HL-60 (cell line): ENCODE measurements around the gene RBM28.

Experiments used
- DNase-seq, 2 experiments: peaks; one replicate each; pipeline ENCODE4 v3.0.0-alpha.2; 2010 to 2020; ENCODE audit warnings: low read depth in 1 of 2, low spot score in 1 of 2
- H3K27ac ChIP-seq: fragments of 250-450 bp; sonication (Bioruptor Pico); replicated peaks from 2 replicates; pipeline ENCODE4 v1.5.1; 2020; ENCODE audit warnings: mild to moderate bottlenecking, moderate library complexity
- H3K27me3 ChIP-seq: fragments of 250-450 bp; sonication (Bioruptor Pico); 2 replicates; pipeline ENCODE4 v1.5.1; 2021; ENCODE audit warnings: mild to moderate bottlenecking, moderate library complexity; ENCODE audit not compliant: insufficient read depth, poor library complexity, severe bottlenecking
- H3K4me3 ChIP-seq: replicated peaks from 2 replicates; pipeline ENCODE4 v1.5.1; 2011; ENCODE audit warnings: mild to moderate bottlenecking, control low read depth, low read length; ENCODE audit not compliant: insufficient read depth
- GABPA ChIP-seq: IDR thresholded peaks from 2 replicates; pipeline ENCODE4 v1.6.1; 2012; ENCODE audit warnings: low read depth
- POLR2AphosphoS5 ChIP-seq: IDR thresholded peaks from 2 replicates; pipeline ENCODE4 v1.6.1; 2012; ENCODE audit warnings: low read depth
- SPI1 ChIP-seq: IDR thresholded peaks from 2 replicates; pipeline ENCODE4 v1.6.1; 2012; ENCODE audit warnings: low read depth, mild to moderate bottlenecking, borderline replicate concordance
- TF ChIP-seq, protein P1 (sequence below): IDR thresholded peaks from 2 replicates; pipeline ENCODE4 v1.6.1; 2012; ENCODE audit warnings: low read depth; ENCODE audit not compliant: insufficient replicate concordance
- TF ChIP-seq, protein P2 (sequence below): IDR thresholded peaks from one replicate; pipeline ENCODE4 v1.5.1; 2011; ENCODE audit warnings: low read length, control low read depth, inconsistent platforms; ENCODE audit not compliant: insufficient read depth

The RBM28 gene

DNA sequence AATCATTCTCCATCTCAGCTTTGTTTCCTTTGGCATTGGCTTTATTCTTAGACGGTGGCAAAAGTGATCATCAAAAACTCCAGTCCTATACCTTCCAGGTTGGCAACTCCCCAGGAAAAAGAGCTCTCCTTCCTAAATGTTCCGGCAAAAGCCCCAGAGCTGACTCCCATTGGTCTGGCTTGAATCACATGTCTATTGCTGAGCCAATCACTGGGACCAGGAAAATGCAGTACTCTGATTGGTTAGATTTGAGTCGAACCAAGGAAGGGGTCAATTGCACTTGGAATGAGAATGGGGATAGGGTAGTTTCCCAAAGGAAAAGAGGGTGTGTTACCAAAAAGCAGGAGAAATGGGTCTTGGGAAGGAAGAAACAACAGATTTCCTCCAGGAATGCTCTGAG lies 80.3 kb downstream of the RBM28 start:
- Histone ChIP-seq H3K27ac (no peak overlapping the region), H3K27me3 (no peaks in the 10 kb centered on the region), H3K4me3 (no peak overlapping the region)
- TF ChIP-seq GABPA (no peak), SPI1 (no peak), POLR2AphosphoS5 (no peak)
- TF ChIP-seq, protein P1, sequence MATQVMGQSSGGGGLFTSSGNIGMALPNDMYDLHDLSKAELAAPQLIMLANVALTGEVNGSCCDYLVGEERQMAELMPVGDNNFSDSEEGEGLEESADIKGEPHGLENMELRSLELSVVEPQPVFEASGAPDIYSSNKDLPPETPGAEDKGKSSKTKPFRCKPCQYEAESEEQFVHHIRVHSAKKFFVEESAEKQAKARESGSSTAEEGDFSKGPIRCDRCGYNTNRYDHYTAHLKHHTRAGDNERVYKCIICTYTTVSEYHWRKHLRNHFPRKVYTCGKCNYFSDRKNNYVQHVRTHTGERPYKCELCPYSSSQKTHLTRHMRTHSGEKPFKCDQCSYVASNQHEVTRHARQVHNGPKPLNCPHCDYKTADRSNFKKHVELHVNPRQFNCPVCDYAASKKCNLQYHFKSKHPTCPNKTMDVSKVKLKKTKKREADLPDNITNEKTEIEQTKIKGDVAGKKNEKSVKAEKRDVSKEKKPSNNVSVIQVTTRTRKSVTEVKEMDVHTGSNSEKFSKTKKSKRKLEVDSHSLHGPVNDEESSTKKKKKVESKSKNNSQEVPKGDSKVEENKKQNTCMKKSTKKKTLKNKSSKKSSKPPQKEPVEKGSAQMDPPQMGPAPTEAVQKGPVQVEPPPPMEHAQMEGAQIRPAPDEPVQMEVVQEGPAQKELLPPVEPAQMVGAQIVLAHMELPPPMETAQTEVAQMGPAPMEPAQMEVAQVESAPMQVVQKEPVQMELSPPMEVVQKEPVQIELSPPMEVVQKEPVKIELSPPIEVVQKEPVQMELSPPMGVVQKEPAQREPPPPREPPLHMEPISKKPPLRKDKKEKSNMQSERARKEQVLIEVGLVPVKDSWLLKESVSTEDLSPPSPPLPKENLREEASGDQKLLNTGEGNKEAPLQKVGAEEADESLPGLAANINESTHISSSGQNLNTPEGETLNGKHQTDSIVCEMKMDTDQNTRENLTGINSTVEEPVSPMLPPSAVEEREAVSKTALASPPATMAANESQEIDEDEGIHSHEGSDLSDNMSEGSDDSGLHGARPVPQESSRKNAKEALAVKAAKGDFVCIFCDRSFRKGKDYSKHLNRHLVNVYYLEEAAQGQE, result no peak
- TF ChIP-seq, protein P2, sequence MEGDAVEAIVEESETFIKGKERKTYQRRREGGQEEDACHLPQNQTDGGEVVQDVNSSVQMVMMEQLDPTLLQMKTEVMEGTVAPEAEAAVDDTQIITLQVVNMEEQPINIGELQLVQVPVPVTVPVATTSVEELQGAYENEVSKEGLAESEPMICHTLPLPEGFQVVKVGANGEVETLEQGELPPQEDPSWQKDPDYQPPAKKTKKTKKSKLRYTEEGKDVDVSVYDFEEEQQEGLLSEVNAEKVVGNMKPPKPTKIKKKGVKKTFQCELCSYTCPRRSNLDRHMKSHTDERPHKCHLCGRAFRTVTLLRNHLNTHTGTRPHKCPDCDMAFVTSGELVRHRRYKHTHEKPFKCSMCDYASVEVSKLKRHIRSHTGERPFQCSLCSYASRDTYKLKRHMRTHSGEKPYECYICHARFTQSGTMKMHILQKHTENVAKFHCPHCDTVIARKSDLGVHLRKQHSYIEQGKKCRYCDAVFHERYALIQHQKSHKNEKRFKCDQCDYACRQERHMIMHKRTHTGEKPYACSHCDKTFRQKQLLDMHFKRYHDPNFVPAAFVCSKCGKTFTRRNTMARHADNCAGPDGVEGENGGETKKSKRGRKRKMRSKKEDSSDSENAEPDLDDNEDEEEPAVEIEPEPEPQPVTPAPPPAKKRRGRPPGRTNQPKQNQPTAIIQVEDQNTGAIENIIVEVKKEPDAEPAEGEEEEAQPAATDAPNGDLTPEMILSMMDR, result no peak
- no peak for DNase-seq

DNA sequence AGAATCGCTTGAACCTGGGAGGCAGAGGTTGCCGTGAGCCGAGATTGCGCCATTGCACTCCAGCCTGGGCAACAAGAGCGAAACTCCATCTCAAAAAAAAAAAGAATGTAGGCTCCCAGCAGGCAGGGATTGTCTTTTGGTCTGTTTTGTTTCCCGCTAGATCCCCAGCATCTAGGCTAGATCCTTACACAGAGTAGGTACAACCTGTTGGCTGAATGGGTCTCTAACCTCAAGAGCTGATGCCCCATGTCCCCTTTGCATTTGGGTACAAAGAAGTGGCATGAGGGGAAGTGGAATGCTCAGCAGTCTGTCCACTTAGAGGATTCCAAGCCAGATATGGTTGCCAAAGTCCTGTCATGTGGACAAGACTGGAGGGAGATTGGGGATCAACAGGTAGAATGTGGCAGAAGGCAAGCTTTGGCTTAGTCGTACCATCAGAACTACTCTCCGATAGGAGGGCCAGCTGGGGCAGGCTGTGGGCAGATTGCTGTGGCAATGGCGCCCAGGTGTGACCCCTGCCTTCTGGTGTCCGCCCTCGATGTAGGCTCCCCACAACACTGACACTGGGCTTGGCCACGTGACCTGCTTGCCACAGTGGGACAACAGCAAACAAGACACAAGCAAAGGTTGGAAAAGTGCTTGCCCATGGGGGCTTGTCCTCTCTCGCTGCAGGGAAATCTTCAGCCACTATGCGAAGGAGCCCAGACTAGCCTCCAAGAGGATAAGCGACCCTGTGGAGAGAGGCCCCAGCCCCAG lies 81.3 kb downstream of the RBM28 start:
- no peaks in the 10 kb centered on the region for H3K27me3 ChIP-seq
- H3K4me3 ChIP-seq, result no peak overlapping the region
- no peak overlapping the region for H3K27ac ChIP-seq
- DNase-seq, result no peak
- TF ChIP-seq, protein P1, result no peak
- TF ChIP-seq, protein P2, result no peak
- no peak for TF ChIP-seq SPI1
- TF ChIP-seq POLR2AphosphoS5, result no peak
- TF ChIP-seq GABPA, result no peak

DNA sequence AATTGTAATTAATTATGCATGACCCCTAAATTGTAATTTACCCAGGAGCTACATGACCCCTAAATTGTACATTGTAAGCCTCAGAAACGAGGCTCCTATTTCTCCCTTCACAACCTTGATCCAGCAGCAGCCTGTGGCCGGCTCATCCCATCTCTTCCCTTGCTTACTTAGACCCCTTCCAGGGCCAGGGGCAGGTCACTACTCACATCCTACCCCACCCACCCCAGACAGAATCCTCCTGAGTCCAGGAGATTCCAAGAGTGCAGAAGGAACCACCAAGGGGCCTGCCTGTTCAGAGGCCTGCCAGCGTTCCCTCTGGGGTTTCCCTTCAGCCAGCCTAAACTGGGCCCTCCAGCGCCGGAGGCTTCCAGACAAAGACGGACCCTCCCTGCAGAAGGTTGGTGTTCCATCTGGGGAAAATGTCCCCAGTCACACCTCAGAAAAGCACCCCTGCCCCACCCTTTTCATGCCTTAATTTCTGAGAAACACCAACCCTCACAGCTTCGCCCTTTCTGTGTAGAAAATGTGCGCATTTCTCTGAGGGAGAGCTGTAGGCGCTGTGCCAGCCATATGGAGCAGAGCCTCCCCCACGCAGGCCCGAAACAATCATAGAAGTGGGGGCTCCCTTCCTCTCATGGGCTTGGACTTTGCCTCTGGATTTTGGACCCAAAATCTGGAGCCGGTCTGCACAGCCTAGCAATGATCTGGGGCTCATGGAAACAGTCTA lies 83.5 kb downstream of the RBM28 start:
- Histone ChIP-seq H3K27me3 (no peaks in the 10 kb centered on the region), H3K4me3 (no peak overlapping the region), H3K27ac (no peak overlapping the region)
- no peak for DNase-seq
- no peak for TF ChIP-seq POLR2AphosphoS5
- TF ChIP-seq, protein P1, result no peak
- TF ChIP-seq GABPA, result no peak
